Endothelial cell of umbilical vein (primary cell): ENCODE results near the gene HSD17B2. TPM values are rescaled to one million over a fixed set of nuclear protein-coding genes. Genes with fewer than 3 reads are reported as not detected.

Experiments used
- BruUV-seq: library from RNA; stranded (reverse); fragments of 400-500 nt; replicated peaks from 2 replicates; lab custom pipeline; 2021; lab: Mats Ljungman, UMichigan
- CTCF ChIA-PET: fragments of 300-600, 350-600 bp; sonication (Branson Sonifier 250); formaldehyde crosslinking; loops from one replicate; lab custom pipeline; 2021; ENCODE audit warnings: antibody characterized with exemption, inconsistent platforms; lab: Charles Lee
- POLR2A ChIA-PET: fragments of 300-600, 350-600 bp; sonication (Branson Sonifier 250); formaldehyde crosslinking; loops from one replicate; lab custom pipeline; 2021; ENCODE audit warnings: antibody characterized with exemption, inconsistent platforms; lab: Charles Lee
- DNase-seq: peaks from one replicate; pipeline ENCODE4 v3.0.0-alpha.2; 2011; ENCODE audit warnings: low read depth, low spot score
- FAIRE-seq: peaks from 2 replicates; lab custom pipeline; 2011; peaks lifted over from hg19 to GRCh38; lab: Jason Lieb, UNC
- H2AFZ ChIP-seq: 2 replicates; pipeline ENCODE4 v1.6.0; 2012; ENCODE audit warnings: low read depth, low read length, control low read depth, inconsistent platforms
- H3K27ac ChIP-seq: 2 replicates; pipeline ENCODE4 v1.5.1; 2011; ENCODE audit warnings: low read depth, mild to moderate bottlenecking, control low read depth, low read length, moderate library complexity; ENCODE audit not compliant: insufficient read depth
- H3K27me3 ChIP-seq, 2 experiments: 2 replicates each; pipeline versions ENCODE4 v1.6.0 to v1.6.1; 2011; ENCODE audit warnings: low read length in 2 of 2, mixed read lengths in 1 of 2; ENCODE audit not compliant: control insufficient read depth in 2 of 2, insufficient read depth in 2 of 2
- H3K36me3 ChIP-seq, 2 experiments: 2 replicates in 1 of 2; 3 replicates in 1 of 2; pipeline ENCODE4 v1.5.1; 2011; ENCODE audit warnings: low read length in 2 of 2, mild to moderate bottlenecking in 1 of 2, moderate library complexity in 1 of 2; ENCODE audit not compliant: control insufficient read depth in 2 of 2, insufficient read depth in 2 of 2; ENCODE audit errors: extremely low read depth in 1 of 2
- H3K4me1 ChIP-seq: 3 replicates; pipeline ENCODE4 v1.5.1; 2011; ENCODE audit warnings: mild to moderate bottlenecking, low read length; ENCODE audit not compliant: control insufficient read depth, insufficient read depth; ENCODE audit errors: extremely low read depth
- H3K4me2 ChIP-seq: 2 replicates; pipeline ENCODE4 v1.6.1; 2011; ENCODE audit warnings: low read length, control low read depth, mixed read lengths; ENCODE audit not compliant: insufficient read depth
- H3K4me3 ChIP-seq, 3 experiments: fragments of 200-600 bp in 1 of 3; sonication (generic), shearing (Covaris generic) in 1 of 3; replicated peaks in 1 of 3; 2 replicates each; pipeline ENCODE4 v1.5.1; 2011 to 2016; ENCODE audit warnings: control low read depth in 3 of 3, low read length in 3 of 3, mild to moderate bottlenecking in 2 of 3, inconsistent platforms in 1 of 3, low read depth in 1 of 3, moderate library complexity in 1 of 3; ENCODE audit not compliant: insufficient read depth in 1 of 3
- H3K79me2 ChIP-seq: 2 replicates; pipeline ENCODE4 v1.6.0; 2012; ENCODE audit warnings: low read length, inconsistent platforms; ENCODE audit not compliant: control insufficient read depth, insufficient read depth
- H3K9ac ChIP-seq: replicated peaks from 2 replicates; pipeline ENCODE3; 2011; ENCODE audit warnings: low read length, control low read depth; ENCODE audit not compliant: insufficient read depth; ENCODE audit errors: extremely low read depth
- H3K9me1 ChIP-seq: replicated peaks from 3 replicates; pipeline ENCODE4 v1.6.0; 2011; ENCODE audit warnings: mild to moderate bottlenecking, low read length; ENCODE audit not compliant: control insufficient read depth, insufficient read depth; ENCODE audit errors: extremely low read depth
- H3K9me3 ChIP-seq: replicated peaks from 2 replicates; pipeline ENCODE4 v1.5.1; 2012; ENCODE audit warnings: low read length, inconsistent platforms; ENCODE audit not compliant: control insufficient read depth, insufficient read depth
- H4K20me1 ChIP-seq: replicated peaks from 2 replicates; pipeline ENCODE3; 2011; ENCODE audit warnings: mild to moderate bottlenecking, low read length; ENCODE audit not compliant: control insufficient read depth, insufficient read depth; ENCODE audit errors: extremely low read depth
- CTCF ChIP-seq, 2 donors: IDR thresholded peaks; 1 replicate in 1 of 2; 2 replicates in 1 of 2; pipeline ENCODE4 v1.5.1; 2011; ENCODE audit warnings: low read length in 2 of 2, mild to moderate bottlenecking in 2 of 2, moderate library complexity in 2 of 2, control low read depth in 1 of 2, inconsistent platforms in 1 of 2, low read depth in 1 of 2; ENCODE audit not compliant: insufficient read depth in 1 of 2; ENCODE audit errors: extremely low read depth in 1 of 2
- EZH2 ChIP-seq: IDR thresholded peaks from 2 replicates; pipeline ENCODE4 v1.6.1; 2012; ENCODE audit warnings: borderline replicate concordance, low read depth, mild to moderate bottlenecking, moderate library complexity, low read length, inconsistent platforms; ENCODE audit not compliant: severe bottlenecking
- FOS ChIP-seq: IDR thresholded peaks from 2 replicates; pipeline ENCODE4 v1.6.1; 2011; ENCODE audit warnings: mild to moderate bottlenecking, low read length, moderate library complexity, borderline replicate concordance; ENCODE audit not compliant: insufficient read depth
- GATA2 ChIP-seq: IDR thresholded peaks from 2 replicates; pipeline ENCODE4 v1.7.0; 2011; ENCODE audit warnings: low read depth, mild to moderate bottlenecking, moderate library complexity, mixed read lengths, low read length; ENCODE audit not compliant: insufficient read length, insufficient read depth
- JUN ChIP-seq: IDR thresholded peaks from 2 replicates; pipeline ENCODE4 v1.6.1; 2011; ENCODE audit warnings: borderline replicate concordance, low read depth; ENCODE audit not compliant: insufficient read length, insufficient read depth
- MAX ChIP-seq: IDR thresholded peaks from 2 replicates; pipeline ENCODE4 v1.6.1; 2011; ENCODE audit not compliant: insufficient read depth, insufficient read length
- MYC ChIP-seq: IDR thresholded peaks from one replicate; pipeline ENCODE4 v1.6.1; 2011; ENCODE audit warnings: mild to moderate bottlenecking, low read depth, low read length
- POLR2A ChIP-seq: IDR thresholded peaks from 2 replicates; pipeline ENCODE4 v1.6.1; 2012; ENCODE audit warnings: low read depth, mild to moderate bottlenecking, control low read depth, low read length
- POLR2AphosphoS5 ChIP-seq: IDR thresholded peaks from 2 replicates; pipeline ENCODE4 v1.6.1; 2012; ENCODE audit warnings: low read depth, mild to moderate bottlenecking, control low read depth, low read length, moderate library complexity; ENCODE audit not compliant: insufficient read depth
- dilution Hi-C: fragments of 300-500 bp; cut with MboI; formaldehyde crosslinking; loops from one replicate; pipeline ENCODE4 v1.15.0; 2019; ENCODE audit warnings: low sequenced_read_pairs; ENCODE audit not compliant: extremely low pct_ligation_motif_present
- intact Hi-C: fragments of 100-400 bp; cut with micrococcal nuclease; formaldehyde crosslinking; loops from one replicate; pipeline ENCODE4 v1.10.0; 2022
- polyA plus RNA-seq, 4 experiments: library from polyadenylated mRNA; depleted of rRNA in 3 of 4; stranded (reverse) in 3 of 4; unstranded in 1 of 4; fragments of >200 nt; gene quantifications; 2 replicates each; pipeline versions ENCODE4 v1.2.1 to v1.2.3, GENCODE V29; 2011 to 2012; ENCODE audit warnings: missing spikeins in 1 of 4
- total RNA-seq: library from RNA; stranded (reverse); gene quantifications from 2 replicates; pipeline ENCODE4 v1.2.3, GENCODE V29; 2021

HSD17B2 gene
- total and polyA plus RNA-seq, 2 donors (not counting 3 experiments of a cell fraction or from before 2014, with no cell fraction given) = 1.2 to 4.5 TPM

- Histone ChIP-seq H3K27ac (no peak overlapping the region), H3K9me3 (no peaks in the 10 kb centered on the region), H3K36me3 (no peaks in the 10 kb centered on the region), H3K4me2 (no peak overlapping the region), H3K9me1 (no peaks in the 10 kb centered on the region), H3K27me3 (peaks cover 0 to 7% of the 10 kb centered on the region in 2 experiments), H3K9ac (no peak overlapping the region), H2AFZ (no peak overlapping the region), H3K79me2 (no peaks in the 10 kb centered on the region), H3K4me3 (no peak overlapping the region), H3K4me1 (no peaks in the 10 kb centered on the region), H4K20me1 (no peaks in the 10 kb centered on the region)
- BruUV-seq = no TSS peak
- dilution Hi-C loops (no loop called here), intact Hi-C loops (no loop called here)
- no peak for FAIRE-seq
- CTCF ChIA-PET = interaction anchor here (1.2 kb wide), 1 partner anchor 130 kb away, joined by 3 read pairs; no protein-coding TSS in a partner anchor
- DNase-seq = no peak
- POLR2A ChIA-PET = no interaction called here
- TF ChIP-seq EZH2 (no peak), GATA2 (no peak), JUN (no peak), POLR2A (no peak), FOS (no peak), MYC (no peak), MAX (no peak), POLR2AphosphoS5 (no peak), CTCF (IDR thresholded peaks at IDR 0.05; ENCODE audit: extremely low read depth in 1 of 2, insufficient read depth in 1 of 2, low read depth in 1 of 2, low read length in 2 of 2) (no peak)
These were observed 35.8 kb downstream of the HSD17B2 start for GRCh38 chr16:82070656-82071369.
